ENCODE results near the gene GRIFIN.

GRIFIN gene

DNA sequence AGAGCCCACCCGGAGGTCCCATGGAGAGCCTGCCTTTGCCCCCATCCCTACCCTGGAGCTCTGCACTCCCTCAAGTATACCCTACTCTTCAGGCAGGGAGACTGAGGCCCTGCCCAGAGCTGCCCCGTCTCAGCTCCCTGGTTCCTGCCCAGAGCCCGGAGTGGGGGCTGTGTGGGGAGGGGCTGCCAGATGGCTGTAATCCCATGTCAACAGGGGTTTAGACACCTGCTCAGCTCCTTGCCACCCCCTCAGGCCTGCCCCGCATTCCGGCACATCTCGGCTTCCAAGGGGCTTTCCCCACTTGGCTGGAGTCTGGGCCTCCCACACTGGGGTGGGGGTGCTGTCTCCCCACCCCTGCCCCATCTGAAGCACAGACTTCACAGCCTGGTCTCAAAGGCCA is 22.5 kb upstream of the GRIFIN start:
- no peak for DNase-seq (ENCODE audit: low read depth in 2 of 2)

GRCh38 chr7:2497500-2498336 is 21.5 kb upstream of the GRIFIN start:
- DNase-seq (ENCODE audit: low read depth in 2 of 2): no peak

- DNase-seq (ENCODE audit: low read depth in 2 of 2): no peak
Measured at GRCh38 chr7:2497065-2497464, 20.9 kb upstream of the GRIFIN start.

DNA sequence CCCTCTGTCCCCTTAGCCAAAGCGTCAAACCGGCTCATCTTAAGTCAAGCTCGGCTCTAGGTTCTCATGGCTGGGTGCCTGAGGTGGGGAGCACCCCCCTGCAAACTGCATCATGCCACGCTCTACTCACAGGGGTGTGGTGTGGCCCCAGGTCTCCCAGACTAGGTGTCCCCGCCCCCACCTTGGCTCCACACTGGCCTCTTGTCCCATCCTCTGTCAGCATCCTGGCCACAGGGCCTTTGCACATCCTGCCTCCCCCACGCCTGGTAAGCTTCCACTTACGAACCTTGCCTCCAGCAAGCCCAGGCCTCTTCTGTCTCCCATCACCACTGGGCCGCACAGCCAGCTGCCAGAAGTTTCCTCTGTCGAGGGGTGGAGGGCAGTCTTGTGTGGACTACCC is 20.2 kb upstream of the GRIFIN start:
- DNase-seq (ENCODE audit: low read depth in 2 of 2): no peak

- no peak for DNase-seq (ENCODE audit: low read depth in 2 of 2)
Measured at GRCh38 chr7:2495418-2496299, 19.5 kb upstream of the GRIFIN start.

DNA sequence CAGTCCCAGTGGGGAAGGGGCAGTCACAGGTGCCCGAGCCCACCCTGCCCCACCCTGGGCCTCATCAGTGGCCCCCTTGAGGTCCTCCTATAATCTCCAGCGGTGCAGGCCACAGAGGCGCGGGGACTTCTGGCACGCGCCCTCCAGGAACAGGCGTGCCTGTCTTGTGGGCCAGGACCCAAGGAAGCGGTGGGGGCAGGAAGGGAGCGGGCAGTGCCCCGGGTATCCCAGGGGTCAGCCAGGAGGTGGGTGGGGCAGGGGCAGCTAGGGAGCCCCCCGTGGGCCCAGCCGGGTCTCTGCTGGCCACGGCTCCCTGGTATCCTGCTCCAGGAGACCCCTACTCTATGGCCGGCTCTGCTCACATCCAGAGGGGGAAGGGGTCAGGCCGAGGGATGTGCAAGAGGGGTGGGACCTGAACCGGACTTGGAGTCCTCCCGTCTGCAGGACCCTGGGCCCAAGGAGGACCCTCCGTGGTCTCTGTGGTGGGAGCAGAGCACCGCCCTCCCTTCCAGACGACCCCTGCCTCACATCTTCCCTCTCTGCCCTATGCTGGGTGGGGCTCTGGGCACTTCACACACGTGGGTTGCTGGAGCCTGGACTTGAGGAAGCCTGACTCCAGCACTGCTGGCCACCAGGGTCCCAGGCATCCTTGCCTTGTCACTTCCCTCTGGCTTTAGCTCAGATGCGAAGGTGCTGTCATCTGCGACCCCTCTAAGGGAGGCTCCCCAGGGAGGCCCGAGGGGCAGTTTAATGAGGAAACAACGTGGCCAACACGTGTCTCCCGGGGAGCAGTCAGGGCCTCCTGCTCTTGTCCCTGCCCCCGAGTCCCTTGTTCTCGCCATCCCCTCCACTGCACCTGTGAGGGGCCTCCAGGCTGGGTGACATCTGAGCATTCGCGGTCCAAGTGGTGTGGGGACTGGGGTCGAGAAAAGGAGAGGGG is 18.3 kb upstream of the GRIFIN start:
- no peak for DNase-seq (ENCODE audit: low read depth in 2 of 2)

DNA sequence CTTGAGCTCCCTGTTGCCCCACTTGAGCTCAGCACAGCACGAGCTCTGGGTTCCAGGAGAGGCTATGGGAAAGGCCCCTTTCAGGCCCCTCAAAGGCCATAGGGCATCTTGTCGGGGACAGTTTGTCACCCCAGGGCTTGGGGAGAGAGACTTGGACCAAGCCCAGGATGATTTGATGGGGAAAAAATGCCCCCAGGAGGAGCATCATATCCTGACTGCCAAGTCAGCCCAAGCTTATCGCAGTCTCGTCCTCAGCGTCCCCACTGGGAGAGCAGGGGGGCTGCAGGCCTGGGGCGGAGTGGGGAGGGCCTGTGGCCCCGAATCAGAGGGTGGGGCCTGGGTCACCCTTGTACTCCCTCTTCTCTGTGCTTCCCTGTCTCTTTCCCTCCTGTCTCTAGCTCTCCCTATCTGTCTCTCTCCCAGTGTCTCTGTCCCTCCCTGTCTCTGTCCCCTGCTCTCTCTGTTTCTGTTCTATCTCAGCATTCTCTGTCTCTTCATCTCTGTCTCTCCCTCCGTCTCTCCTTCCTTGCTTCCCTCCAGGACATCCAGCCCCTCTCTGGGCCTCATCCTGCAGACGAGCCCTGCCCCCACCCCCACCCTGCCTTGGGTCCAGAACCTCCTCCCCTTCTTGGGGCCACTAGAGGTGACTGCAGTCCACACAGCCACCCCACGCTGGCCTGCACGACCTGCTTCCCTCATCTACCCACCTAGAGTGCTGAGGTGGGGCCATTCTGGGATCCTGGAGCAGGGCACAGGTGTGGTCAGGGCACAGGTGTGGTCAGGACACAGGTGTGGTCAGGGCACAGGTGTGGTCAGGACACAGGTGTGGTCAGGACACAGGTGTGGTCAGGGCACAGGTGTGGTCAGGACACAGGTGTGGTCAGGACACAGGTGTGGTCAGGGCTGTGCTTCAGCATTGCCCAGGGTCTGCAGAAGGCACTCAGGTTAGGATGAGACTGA is 17.3 kb upstream of the GRIFIN start:
- DNase-seq (ENCODE audit: low read depth in 2 of 2): no peak

DNA sequence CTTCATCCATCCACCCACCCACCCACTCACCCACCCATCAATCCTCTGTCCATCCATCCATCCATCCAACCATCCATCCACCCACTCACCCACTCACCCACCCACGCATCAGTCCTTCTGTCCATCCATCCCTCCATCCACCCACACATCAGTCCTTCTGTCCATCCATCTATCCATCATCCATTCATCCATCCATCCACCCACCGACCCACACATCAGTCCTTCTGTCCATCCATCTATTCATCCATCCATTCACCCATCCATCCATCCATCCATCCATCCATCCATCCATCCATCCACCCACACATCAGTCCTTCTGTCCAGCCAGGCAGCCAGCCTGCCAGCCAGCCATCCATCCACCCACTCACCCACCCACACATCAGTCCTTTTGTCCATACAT is 15.8 kb upstream of the GRIFIN start:
- DNase-seq (ENCODE audit: low read depth in 2 of 2): no peak

DNA sequence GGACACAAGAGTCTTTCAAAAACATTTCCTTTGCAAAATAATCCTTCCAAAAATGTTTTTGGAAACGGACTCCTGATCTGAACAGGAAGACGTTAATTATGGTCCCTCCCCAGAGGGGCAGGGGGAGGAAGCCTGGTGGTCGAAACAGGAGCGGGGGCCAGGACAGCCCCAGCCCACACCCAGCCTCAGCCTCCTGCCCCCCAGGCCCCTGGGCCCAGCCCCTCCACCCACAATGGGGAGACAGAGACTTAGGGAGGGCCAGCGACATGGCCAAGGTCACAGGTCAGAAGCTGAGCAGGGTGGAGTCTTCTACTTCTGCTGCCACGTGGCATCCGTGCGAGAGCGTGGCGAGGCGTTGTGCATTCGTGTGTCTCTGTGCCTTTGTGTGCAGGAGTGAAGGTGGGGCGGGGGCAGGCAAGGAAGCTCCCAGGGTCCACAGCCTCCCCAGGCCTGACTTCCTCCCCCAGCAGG is 14.0 kb upstream of the GRIFIN start:
- no peak for DNase-seq (ENCODE audit: low read depth in 2 of 2)

- DNase-seq (ENCODE audit: low read depth in 2 of 2): no peak
Measured at GRCh38 chr7:2488681-2489080, 12.5 kb upstream of the GRIFIN start.

DNA sequence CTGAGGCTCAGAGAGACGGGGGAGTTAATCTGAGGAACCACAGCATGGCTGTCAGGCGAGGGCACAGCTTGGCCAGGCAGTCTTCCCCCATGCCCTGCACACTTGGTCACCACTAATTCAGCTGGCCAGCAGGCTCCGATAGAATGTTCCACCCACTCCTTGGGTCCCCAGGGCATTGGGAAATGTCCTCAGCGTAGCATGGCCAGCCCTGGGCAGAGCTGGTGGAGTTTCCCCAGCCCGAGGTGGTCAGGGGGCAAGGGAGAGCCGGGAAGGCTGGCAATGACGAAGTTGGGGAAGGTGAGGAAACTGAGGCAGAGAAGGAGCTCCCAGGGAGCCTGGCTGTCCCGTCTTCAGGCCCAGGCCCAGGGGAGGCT is 12.1 kb upstream of the GRIFIN start:
- DNase-seq (ENCODE audit: low read depth in 2 of 2): no peak

GRCh38 chr7:2487586-2488271 is 11.5 kb upstream of the GRIFIN start:
- DNase-seq (ENCODE audit: low read depth in 2 of 2): no peak

DNA sequence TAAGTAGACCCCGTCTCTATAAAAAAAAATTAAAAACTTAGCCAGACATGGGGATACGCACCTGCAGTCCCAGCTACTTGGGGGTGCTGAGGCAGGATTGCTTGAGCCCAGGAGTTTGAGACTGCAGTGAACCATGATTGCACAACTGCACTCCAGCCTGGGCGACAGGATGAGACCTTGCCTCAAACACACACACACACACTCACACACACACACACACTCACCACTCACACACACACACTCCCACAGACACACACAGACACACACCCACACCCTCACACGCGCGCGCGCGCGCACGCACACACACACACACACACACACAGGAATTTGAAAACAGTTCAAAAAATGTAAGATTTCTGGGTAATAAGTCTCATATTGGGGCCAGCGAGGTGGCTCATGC is 8.7 kb upstream of the GRIFIN start:
- no peak for DNase-seq (ENCODE audit: low read depth in 2 of 2)

GRCh38 chr7:2483494-2483893 is 7.3 kb upstream of the GRIFIN start:
- DNase-seq (ENCODE audit: low read depth in 2 of 2): no peak

- no peak for DNase-seq (ENCODE audit: low read depth in 2 of 2)
Measured at GRCh38 chr7:2482725-2483451, 6.7 kb upstream of the GRIFIN start.

- no peak for DNase-seq (ENCODE audit: low read depth in 2 of 2)
Measured at GRCh38 chr7:2481195-2481594, 5.0 kb upstream of the GRIFIN start.

- no peak for DNase-seq (ENCODE audit: low read depth in 2 of 2)
Measured at GRCh38 chr7:2480070-2480408, 3.8 kb upstream of the GRIFIN start.

DNA sequence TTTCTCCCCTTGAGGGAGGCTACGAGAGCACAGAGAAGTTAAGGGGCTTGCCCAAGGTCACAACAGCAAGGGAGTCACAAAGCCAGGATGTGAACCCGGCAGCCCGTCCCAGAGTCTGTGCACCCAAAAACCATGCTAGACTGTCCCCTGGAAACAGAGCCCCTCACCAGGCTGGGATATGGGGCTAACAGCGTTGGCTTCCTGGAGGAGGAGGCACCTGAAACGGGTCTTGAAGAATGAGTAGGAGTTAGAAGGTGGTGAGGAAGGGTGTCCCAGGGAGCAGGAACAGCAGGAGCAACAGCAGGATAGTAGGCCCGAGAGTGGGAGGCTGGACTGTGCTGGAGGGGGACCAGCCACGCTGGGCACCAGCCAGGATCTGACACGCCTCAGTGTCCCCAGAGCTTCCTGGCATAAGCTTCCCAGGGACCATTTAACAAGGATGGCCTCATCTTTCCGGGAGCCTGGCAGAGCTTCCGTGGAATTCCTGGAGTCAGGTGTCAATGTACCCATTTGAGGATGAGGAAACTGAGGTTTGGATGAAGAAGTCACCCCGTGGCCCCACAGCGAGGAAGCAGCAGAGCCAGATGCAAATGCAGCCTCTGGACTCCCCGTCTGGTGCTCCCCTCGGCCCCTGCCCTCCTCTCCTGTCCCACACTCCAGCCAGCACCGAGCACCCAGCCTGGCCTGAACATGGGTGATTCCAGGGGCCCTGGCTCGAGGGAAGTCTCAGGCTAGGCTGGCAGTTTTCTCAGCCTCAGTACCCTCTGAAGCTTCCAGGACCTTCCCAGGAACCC is 3.3 kb upstream of the GRIFIN start:
- no peak for DNase-seq (ENCODE audit: low read depth in 2 of 2)

- no peak for DNase-seq (ENCODE audit: low read depth in 2 of 2)
Measured at GRCh38 chr7:2478800-2479199, 2.6 kb upstream of the GRIFIN start.

All from stimulated activated CD8-positive, alpha-beta memory T cell treated with anti-CD3 and anti-CD28 coated beads, Interleukin-2, amount 100 ng/mL, for 1 hour (primary cell).